ENCODE results near the gene FRS2. TPM values are rescaled to one million over a fixed set of nuclear protein-coding genes. Genes with fewer than 3 reads are reported as not detected.

The FRS2 gene
- total and polyA plus RNA-seq, 9 of the 15 experiments (the other 6 are each of a cell fraction or from before 2014, with no cell fraction given) = 1.0 to 9.1 (median 6.0) TPM

DNA sequence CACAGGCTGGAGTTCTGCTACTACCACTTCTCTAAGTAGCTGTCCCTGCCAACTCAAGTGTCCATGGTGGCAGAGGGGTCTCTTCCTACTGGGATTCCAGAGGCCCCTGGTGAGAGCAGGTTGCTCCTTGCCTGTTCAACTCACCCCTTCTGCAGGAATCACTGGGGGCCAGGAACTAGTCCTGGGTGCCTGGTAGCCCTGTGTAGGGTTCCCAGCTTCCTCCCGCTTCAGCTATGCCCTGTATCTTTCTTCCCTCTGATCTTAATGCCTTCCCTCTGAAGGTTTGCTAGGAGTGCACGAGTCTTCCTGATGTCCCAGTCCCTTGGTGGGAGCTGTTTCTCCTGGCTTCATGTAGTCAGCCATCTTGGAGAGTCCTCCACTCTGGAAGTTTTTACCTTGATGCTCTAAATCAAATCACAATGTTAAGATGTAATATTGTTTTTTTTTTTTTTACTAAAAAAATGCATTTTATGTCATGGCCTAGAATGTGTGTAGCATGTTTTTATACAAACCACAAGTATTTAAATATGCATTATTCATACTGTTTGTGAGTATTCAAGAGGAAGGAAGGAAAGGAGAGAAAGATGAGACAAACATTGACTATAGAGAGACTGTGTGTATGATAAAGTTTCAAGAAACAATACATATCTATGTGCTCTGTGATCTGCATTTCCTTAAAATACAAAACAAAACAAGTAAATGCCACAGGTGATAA lies 54.7 kb downstream of the FRS2 start:
- no peak for ATAC-seq
- in situ Hi-C loops (cut with MboI) (no loop called here), intact Hi-C loops (cut with micrococcal nuclease) (no loop called here)
- Histone ChIP-seq H3K9me1 (ENCODE audit: control insufficient read depth, insufficient read depth, low read length) (no peaks in the 10 kb centered on the region), H3K36me3 (ENCODE audit: control insufficient read depth, insufficient read depth, low read length) (no peaks in the 10 kb centered on the region), H3K4me3 (no peak overlapping the region), H3K9ac (ENCODE audit: insufficient read depth in 1 of 2, low read depth in 2 of 2, low read length in 2 of 2) (no peak overlapping the region), H2AFZ (ENCODE audit: low read depth, low read length) (no peak overlapping the region), H3K9me3 (replicated peaks; ENCODE audit: control insufficient read depth, insufficient read depth, low read depth, low read length) (no peaks in the 10 kb centered on the region), H3K4me1 (replicated peaks in 1 of 2; ENCODE audit: control insufficient read depth in 2 of 2, insufficient read depth in 2 of 2, low read length in 2 of 2) (peaks cover 0 to 8% of the 10 kb centered on the region in 2 experiments; a peak in 1 of 5 replicates), H3K79me2 (ENCODE audit: control insufficient read depth, insufficient read depth, low read length) (peaks cover 55% of the 10 kb centered on the region), H3K4me2 (ENCODE audit: insufficient read depth, low read length) (no peak overlapping the region), H4K20me1 (replicated peaks; ENCODE audit: control insufficient read depth, insufficient read depth, low read length) (no peaks in the 10 kb centered on the region), H3K27me3 (ENCODE audit: control insufficient read depth in 2 of 2, insufficient read depth in 2 of 2, low read length in 2 of 2) (no peaks in the 10 kb centered on the region), H3K27ac (ENCODE audit: extremely low read depth, low read depth, low read length) (no peak overlapping the region)
- no peak for DNase-seq (ENCODE audit: extremely low read depth in 1 of 4, low spot score in 3 of 4)
- no peak for FAIRE-seq
- WGBS (ENCODE audit: insufficient coverage, low coverage, missing lambda C conversion rate) = 49% methylated on average over 2 of the region's 2 CpGs
- CTCF ChIA-PET (ENCODE audit: low intra/inter-chr PET ratio) = no interaction called here
- BruUV-seq (replicated peaks) = no TSS peak
- POLR2A ChIA-PET = interaction anchor here (0.6 to 0.7 kb wide), 2 partner anchors 27 to 139 kb away, joined by 3 read pairs; no protein-coding TSS in a partner anchor
- TF ChIP-seq ETV1 (tag; conservative IDR thresholded peaks at IDR 0.05; ENCODE audit: low read depth) (no peak), RBM34 (IDR thresholded peaks at IDR 0.05; ENCODE audit: borderline replicate concordance, insufficient read depth, low read length) (no peak), SMAD3 (CRISPR knock-in tag; conservative IDR thresholded peaks at IDR 0.05) (no peak), ZNF263 (CRISPR knock-in tag; IDR thresholded peaks at IDR 0.05; ENCODE audit: borderline replicate concordance) (no peak), ZKSCAN3 (CRISPR knock-in tag; IDR thresholded peaks at IDR 0.05) (no peak), PHF8 (IDR thresholded peaks at IDR 0.05; ENCODE audit: borderline replicate concordance, low read length) (no peak), CHD1 (IDR thresholded peaks at IDR 0.05; ENCODE audit: low read length) (no peak), MCM3 (IDR thresholded peaks at IDR 0.05) (no peak), HOXB6 (CRISPR knock-in tag; IDR thresholded peaks at IDR 0.05; ENCODE audit: borderline replicate concordance) (no peak), EP400 (IDR thresholded peaks at IDR 0.05) (no peak), SMC3 (conservative IDR thresholded peaks at IDR 0.05; ENCODE audit: insufficient read depth, low read depth, low read length) (no peak), MTF1 (CRISPR knock-in tag; IDR thresholded peaks at IDR 0.05; ENCODE audit: borderline replicate concordance) (no peak)
- TF ChIP-seq, protein P1, sequence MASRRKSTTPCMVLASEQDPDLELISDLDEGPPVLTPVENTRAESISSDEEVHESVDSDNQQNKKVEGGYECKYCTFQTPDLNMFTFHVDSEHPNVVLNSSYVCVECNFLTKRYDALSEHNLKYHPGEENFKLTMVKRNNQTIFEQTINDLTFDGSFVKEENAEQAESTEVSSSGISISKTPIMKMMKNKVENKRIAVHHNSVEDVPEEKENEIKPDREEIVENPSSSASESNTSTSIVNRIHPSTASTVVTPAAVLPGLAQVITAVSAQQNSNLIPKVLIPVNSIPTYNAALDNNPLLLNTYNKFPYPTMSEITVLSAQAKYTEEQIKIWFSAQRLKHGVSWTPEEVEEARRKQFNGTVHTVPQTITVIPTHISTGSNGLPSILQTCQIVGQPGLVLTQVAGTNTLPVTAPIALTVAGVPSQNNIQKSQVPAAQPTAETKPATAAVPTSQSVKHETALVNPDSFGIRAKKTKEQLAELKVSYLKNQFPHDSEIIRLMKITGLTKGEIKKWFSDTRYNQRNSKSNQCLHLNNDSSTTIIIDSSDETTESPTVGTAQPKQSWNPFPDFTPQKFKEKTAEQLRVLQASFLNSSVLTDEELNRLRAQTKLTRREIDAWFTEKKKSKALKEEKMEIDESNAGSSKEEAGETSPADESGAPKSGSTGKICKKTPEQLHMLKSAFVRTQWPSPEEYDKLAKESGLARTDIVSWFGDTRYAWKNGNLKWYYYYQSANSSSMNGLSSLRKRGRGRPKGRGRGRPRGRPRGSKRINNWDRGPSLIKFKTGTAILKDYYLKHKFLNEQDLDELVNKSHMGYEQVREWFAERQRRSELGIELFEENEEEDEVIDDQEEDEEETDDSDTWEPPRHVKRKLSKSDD (conservative IDR thresholded peaks at IDR 0.05; ENCODE audit: low read length) = no peak
- TF ChIP-seq, protein P2, sequence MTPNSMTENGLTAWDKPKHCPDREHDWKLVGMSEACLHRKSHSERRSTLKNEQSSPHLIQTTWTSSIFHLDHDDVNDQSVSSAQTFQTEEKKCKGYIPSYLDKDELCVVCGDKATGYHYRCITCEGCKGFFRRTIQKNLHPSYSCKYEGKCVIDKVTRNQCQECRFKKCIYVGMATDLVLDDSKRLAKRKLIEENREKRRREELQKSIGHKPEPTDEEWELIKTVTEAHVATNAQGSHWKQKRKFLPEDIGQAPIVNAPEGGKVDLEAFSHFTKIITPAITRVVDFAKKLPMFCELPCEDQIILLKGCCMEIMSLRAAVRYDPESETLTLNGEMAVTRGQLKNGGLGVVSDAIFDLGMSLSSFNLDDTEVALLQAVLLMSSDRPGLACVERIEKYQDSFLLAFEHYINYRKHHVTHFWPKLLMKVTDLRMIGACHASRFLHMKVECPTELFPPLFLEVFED (CRISPR knock-in tag; conservative IDR thresholded peaks at IDR 0.05) = no peak
- TF ChIP-seq, protein P3, sequence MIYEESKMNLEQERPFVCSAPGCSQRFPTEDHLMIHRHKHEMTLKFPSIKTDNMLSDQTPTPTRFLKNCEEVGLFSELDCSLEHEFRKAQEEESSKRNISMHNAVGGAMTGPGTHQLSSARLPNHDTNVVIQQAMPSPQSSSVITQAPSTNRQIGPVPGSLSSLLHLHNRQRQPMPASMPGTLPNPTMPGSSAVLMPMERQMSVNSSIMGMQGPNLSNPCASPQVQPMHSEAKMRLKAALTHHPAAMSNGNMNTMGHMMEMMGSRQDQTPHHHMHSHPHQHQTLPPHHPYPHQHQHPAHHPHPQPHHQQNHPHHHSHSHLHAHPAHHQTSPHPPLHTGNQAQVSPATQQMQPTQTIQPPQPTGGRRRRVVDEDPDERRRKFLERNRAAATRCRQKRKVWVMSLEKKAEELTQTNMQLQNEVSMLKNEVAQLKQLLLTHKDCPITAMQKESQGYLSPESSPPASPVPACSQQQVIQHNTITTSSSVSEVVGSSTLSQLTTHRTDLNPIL (CRISPR knock-in tag; IDR thresholded peaks at IDR 0.05) = no peak

All from K562 (cell line).